SU-DHL-6 (cell line): ENCODE results near the gene M1AP.

ENCODE experiments used
- H2AFZ ChIP-seq: fragments of 200-600 bp; sonication (generic); 2 replicates; pipeline ENCODE4 v1.6.1; 2014; ENCODE audit warnings: low read depth, mild to moderate bottlenecking, moderate library complexity, mixed read lengths, antibody characterized with exemption, low read length; ENCODE audit not compliant: severe bottlenecking
- H3F3A ChIP-seq: fragments of 200-600 bp; shearing (Covaris generic); 2 replicates; pipeline ENCODE4 v1.6.0; 2016; ENCODE audit warnings: antibody characterized with exemption, mild to moderate bottlenecking; ENCODE audit not compliant: insufficient read depth
- H3K27ac ChIP-seq: fragments of 200-600 bp; sonication (generic); 2 replicates; pipeline ENCODE4 v1.5.1; 2016; ENCODE audit warnings: low read depth, mild to moderate bottlenecking, low read length, moderate library complexity, mixed read lengths
- H3K27me3 ChIP-seq: fragments of 200-600 bp; sonication (generic), shearing (Covaris generic); 2 replicates; pipeline ENCODE4 v1.6.0; 2014; ENCODE audit warnings: mild to moderate bottlenecking, low read length
- H3K36me3 ChIP-seq: fragments of 200-600 bp; sonication (generic); 2 replicates; pipeline ENCODE4 v1.6.1; 2014; ENCODE audit warnings: mild to moderate bottlenecking, low read length, mixed read lengths
- H3K4me2 ChIP-seq: fragments of 300-600, 200-600 bp; shearing (Covaris generic), sonication (generic); 2 replicates; pipeline ENCODE4 v1.6.0; 2014; ENCODE audit warnings: low read length, low read depth, mild to moderate bottlenecking; ENCODE audit not compliant: poor library complexity, severe bottlenecking
- H3K4me3 ChIP-seq: fragments of 200-600 bp; sonication (generic); 2 replicates; pipeline ENCODE4 v1.5.1; 2014; ENCODE audit warnings: antibody characterized with exemption, low read length, mild to moderate bottlenecking, mixed read lengths; ENCODE audit not compliant: insufficient read depth, poor library complexity, severe bottlenecking
- H3K79me2 ChIP-seq: fragments of 200-600 bp; sonication (generic); 2 replicates; pipeline ENCODE4 v1.6.1; 2014; ENCODE audit warnings: mild to moderate bottlenecking, low read length, moderate library complexity; ENCODE audit not compliant: insufficient read depth
- H3K9ac ChIP-seq: fragments of 200-600 bp; sonication (generic); 2 replicates; pipeline ENCODE4 v1.7.0; 2014; ENCODE audit warnings: mild to moderate bottlenecking, low read length
- H3K9me2 ChIP-seq: fragments of 200-600 bp; sonication (generic); replicated peaks from 2 replicates; pipeline ENCODE4 v1.6.1; 2014; ENCODE audit warnings: low read length; ENCODE audit not compliant: insufficient read depth
- H3K9me3 ChIP-seq: fragments of 200-600 bp; sonication (generic); 2 replicates; pipeline ENCODE4 v1.6.1; 2014; ENCODE audit warnings: low read length, mixed read lengths; ENCODE audit not compliant: insufficient read depth
- H4K20me1 ChIP-seq: fragments of 200-600 bp; sonication (generic); 2 replicates; pipeline ENCODE4 v1.6.1; 2014; ENCODE audit warnings: low read depth, mild to moderate bottlenecking, antibody characterized with exemption, low read length, moderate library complexity, mixed read lengths
- CTCF ChIP-seq: fragments of 200-600 bp; sonication (generic); IDR thresholded peaks from one replicate; pipeline ENCODE4 v1.5.1; 2017; ENCODE audit warnings: antibody characterized with exemption, mild to moderate bottlenecking, low read length, moderate library complexity; ENCODE audit not compliant: insufficient read depth, poor library complexity, severe bottlenecking
- EZH2phosphoT487 ChIP-seq: fragments of 200-600 bp; sonication (generic), shearing (Covaris generic); conservative IDR thresholded peaks from 2 replicates; pipeline ENCODE4 v1.6.1; 2018; ENCODE audit warnings: mild to moderate bottlenecking, antibody characterized with exemption, low read length, moderate library complexity, mixed read lengths

The M1AP gene

GRCh38 chr2:74618410-74619083, 29.6 kb downstream of the M1AP start:
- Histone ChIP-seq H3F3A (no peaks in the 10 kb centered on the region), H3K9me2 (no peaks in the 10 kb centered on the region), H3K27me3 (no peaks in the 10 kb centered on the region), H3K4me2 (no peak overlapping the region), H3K9ac (no peak overlapping the region), H4K20me1 (no peaks in the 10 kb centered on the region), H3K9me3 (no peaks in the 10 kb centered on the region), H3K79me2 (no peaks in the 10 kb centered on the region), H2AFZ (no peak overlapping the region), H3K36me3 (no peaks in the 10 kb centered on the region), H3K27ac (no peak overlapping the region), H3K4me3 (no peak overlapping the region)
- TF ChIP-seq EZH2phosphoT487: no peak
- no peak for TF ChIP-seq CTCF

GRCh38 chr2:74617122-74617521, 31.0 kb downstream of the M1AP start:
- no peak overlapping the region for H3K4me2 ChIP-seq
- H3K79me2 ChIP-seq: no peaks in the 10 kb centered on the region
- H2AFZ ChIP-seq: no peak overlapping the region
- H3K27me3 ChIP-seq: no peaks in the 10 kb centered on the region
- no peak overlapping the region for H3K4me3 ChIP-seq
- H3F3A ChIP-seq: no peaks in the 10 kb centered on the region
- no peaks in the 10 kb centered on the region for H4K20me1 ChIP-seq
- TF ChIP-seq EZH2phosphoT487 (no peak), CTCF (no peak)
- H3K36me3 ChIP-seq: no peaks in the 10 kb centered on the region
- H3K9me2 ChIP-seq: no peaks in the 10 kb centered on the region
- no peaks in the 10 kb centered on the region for H3K9me3 ChIP-seq
- no peak overlapping the region for H3K9ac ChIP-seq
- no peak overlapping the region for H3K27ac ChIP-seq

GRCh38 chr2:74606927-74607326, 41.2 kb downstream of the M1AP start:
- H3K4me3 ChIP-seq: no peak overlapping the region
- H3K36me3 ChIP-seq: no peaks in the 10 kb centered on the region
- no peaks in the 10 kb centered on the region for H3K79me2 ChIP-seq
- no peak overlapping the region for H3K9ac ChIP-seq
- no peaks in the 10 kb centered on the region for H3F3A ChIP-seq
- no peak overlapping the region for H3K27ac ChIP-seq
- no peak overlapping the region for H3K4me2 ChIP-seq
- no peaks in the 10 kb centered on the region for H3K9me2 ChIP-seq
- H3K9me3 ChIP-seq: no peaks in the 10 kb centered on the region
- no peaks in the 10 kb centered on the region for H3K27me3 ChIP-seq
- H4K20me1 ChIP-seq: no peaks in the 10 kb centered on the region
- H2AFZ ChIP-seq: no peak overlapping the region
- no peak for TF ChIP-seq EZH2phosphoT487
- no peak for TF ChIP-seq CTCF
